HepG2 (cell line): ENCODE results near the gene GFAP. TPM values are rescaled to one million over a fixed set of nuclear protein-coding genes. Genes with fewer than 3 reads are reported as not detected.

Experiments
- AKAP8 ChIP-seq: sonication (generic); formaldehyde crosslinking; IDR thresholded peaks from 2 replicates; pipeline ENCODE4 v1.5.1; 2020; ENCODE audit warnings: mild to moderate bottlenecking, missing genetic modification reagents
- CBX5 ChIP-seq: sonication (generic); formaldehyde crosslinking; IDR thresholded peaks from 2 replicates; pipeline ENCODE4 v1.4.0; 2020; ENCODE audit warnings: missing genetic modification reagents, borderline replicate concordance
- DPF2 ChIP-seq: sonication (generic); formaldehyde crosslinking; IDR thresholded peaks from 2 replicates; pipeline ENCODE4 v1.4.0; 2020; ENCODE audit warnings: mild to moderate bottlenecking, low read depth, missing genetic modification reagents, borderline replicate concordance
- FOXM1 ChIP-seq: sonication (generic); formaldehyde crosslinking; IDR thresholded peaks from 2 replicates; pipeline ENCODE4 v1.5.0; 2020; ENCODE audit warnings: missing genetic modification reagents
- KAT8 ChIP-seq: IDR thresholded peaks from 2 replicates; pipeline ENCODE4 v1.6.1; 2016; ENCODE audit warnings: missing genetic modification reagents, missing compliant biosample characterization
- NR2F6 ChIP-seq, 2 experiments: IDR thresholded peaks; 2 replicates each; pipeline ENCODE4 v1.6.1; 2016; ENCODE audit warnings: antibody characterized with exemption in 1 of 2, mild to moderate bottlenecking in 1 of 2
- RFX1 ChIP-seq: fragments of 450-650 bp; IDR thresholded peaks from 2 replicates; pipeline ENCODE4 v1.6.1; 2017
- RXRA ChIP-seq: sonication (generic); formaldehyde crosslinking; IDR thresholded peaks from 2 replicates; pipeline ENCODE4 v1.5.1; 2020; ENCODE audit warnings: missing genetic modification reagents
- SALL1 ChIP-seq: sonication (generic); formaldehyde crosslinking; IDR thresholded peaks from 2 replicates; pipeline ENCODE4 v1.8.0; 2022; ENCODE audit warnings: mild to moderate bottlenecking, missing genetic modification reagents
- SMC3 ChIP-seq: IDR thresholded peaks from 2 replicates; pipeline ENCODE4 v1.6.1; 2011; ENCODE audit warnings: low read length, improper control_type of control experiment
- SP5 ChIP-seq: IDR thresholded peaks from 2 replicates; pipeline ENCODE4 v1.6.1; 2016; ENCODE audit warnings: low read depth, borderline replicate concordance
- SSRP1 ChIP-seq: IDR thresholded peaks from 2 replicates; pipeline ENCODE4 v1.6.1; 2016; ENCODE audit warnings: control low read depth
- TFAP4 ChIP-seq: sonication (generic); IDR thresholded peaks from 2 replicates; pipeline ENCODE4 v1.6.1; 2016; ENCODE audit warnings: low read depth, borderline replicate concordance
- THAP11 ChIP-seq: IDR thresholded peaks from 2 replicates; pipeline ENCODE4 v1.6.1; 2016; ENCODE audit warnings: missing biosample characterization, missing genetic modification reagents
- ZBTB42 ChIP-seq: sonication (generic); formaldehyde crosslinking; IDR thresholded peaks from 2 replicates; pipeline ENCODE4 v1.5.0; 2020; ENCODE audit warnings: mild to moderate bottlenecking, missing genetic modification reagents
- ZMYM3 ChIP-seq: sonication (generic); formaldehyde crosslinking; IDR thresholded peaks from 2 replicates; pipeline ENCODE4 v1.5.1; 2020; ENCODE audit warnings: mild to moderate bottlenecking, missing genetic modification reagents
- ZNF274 ChIP-seq: sonication (generic); formaldehyde crosslinking; IDR thresholded peaks from 2 replicates; pipeline ENCODE4 v1.5.1; 2020; ENCODE audit warnings: mild to moderate bottlenecking, missing genetic modification reagents
- ZNF276 ChIP-seq: sonication (generic); formaldehyde crosslinking; IDR thresholded peaks from 2 replicates; pipeline ENCODE4 v1.4.0; 2020; ENCODE audit warnings: mild to moderate bottlenecking, low read depth, missing genetic modification reagents
- ZNF296 ChIP-seq: sonication (generic); formaldehyde crosslinking; conservative IDR thresholded peaks from 2 replicates; pipeline ENCODE4 v1.5.0; 2020; ENCODE audit warnings: mild to moderate bottlenecking, missing genetic modification reagents
- ZNF577 ChIP-seq: sonication (generic); formaldehyde crosslinking; IDR thresholded peaks from 2 replicates; pipeline ENCODE4 v1.4.0; 2020; ENCODE audit warnings: mild to moderate bottlenecking, low read depth, missing genetic modification reagents, borderline replicate concordance
- ZNF629 ChIP-seq: sonication (generic); formaldehyde crosslinking; conservative IDR thresholded peaks from 2 replicates; pipeline ENCODE4 v1.5.0; 2020; ENCODE audit warnings: missing genetic modification reagents
- ZNF75D ChIP-seq: sonication (generic); formaldehyde crosslinking; IDR thresholded peaks from 2 replicates; pipeline ENCODE4 v1.8.1; 2023; ENCODE audit warnings: missing genetic modification reagents, mild to moderate bottlenecking, borderline replicate concordance
- ZSCAN30 ChIP-seq: sonication (generic); formaldehyde crosslinking; IDR thresholded peaks from 2 replicates; pipeline ENCODE4 v1.5.0; 2020; ENCODE audit warnings: mild to moderate bottlenecking, missing genetic modification reagents
- polyA plus RNA-seq, 8 experiments: library from polyadenylated mRNA; depleted of rRNA in 3 of 8; stranded (reverse) in 7 of 8; unstranded in 1 of 8; fragments of >200 nt; fragmentation: Illumina TruSeq in 4 of 8; extraction: Trizol in 4 of 8; gene quantifications; 2 replicates each; pipeline versions ENCODE4 v1.2.1 to v1.2.3, GENCODE V29; 2011 to 2016; ENCODE audit warnings: low read depth in 4 of 8, missing spikeins in 1 of 8, mixed read lengths in 1 of 8; ENCODE audit not compliant: insufficient read depth in 1 of 8
- total RNA-seq, 5 experiments: library from RNA; depleted of rRNA; stranded (reverse); fragments of >200 nt; fragmentation: Illumina TruSeq; extraction: Trizol; gene quantifications; 2 replicates each; pipeline ENCODE4 v1.2.3, GENCODE V29; 2016; ENCODE audit warnings: low read depth in 1 of 5
- TF ChIP-seq, protein P1 (sequence below): sonication (generic); formaldehyde crosslinking; IDR thresholded peaks from 2 replicates; pipeline ENCODE4 v1.5.1; 2020; ENCODE audit warnings: missing genetic modification reagents, mild to moderate bottlenecking, borderline replicate concordance
- TF ChIP-seq, protein P2 (sequence below): fragments of 450-650 bp; IDR thresholded peaks from 2 replicates; pipeline ENCODE4 v1.6.1; 2017; ENCODE audit warnings: mild to moderate bottlenecking

The GFAP gene
- total and polyA plus RNA-seq, 2 of the 13 experiments (the other 11 are each of a cell fraction or from before 2014, with no cell fraction given): 0.11 to 0.29 TPM

DNA sequence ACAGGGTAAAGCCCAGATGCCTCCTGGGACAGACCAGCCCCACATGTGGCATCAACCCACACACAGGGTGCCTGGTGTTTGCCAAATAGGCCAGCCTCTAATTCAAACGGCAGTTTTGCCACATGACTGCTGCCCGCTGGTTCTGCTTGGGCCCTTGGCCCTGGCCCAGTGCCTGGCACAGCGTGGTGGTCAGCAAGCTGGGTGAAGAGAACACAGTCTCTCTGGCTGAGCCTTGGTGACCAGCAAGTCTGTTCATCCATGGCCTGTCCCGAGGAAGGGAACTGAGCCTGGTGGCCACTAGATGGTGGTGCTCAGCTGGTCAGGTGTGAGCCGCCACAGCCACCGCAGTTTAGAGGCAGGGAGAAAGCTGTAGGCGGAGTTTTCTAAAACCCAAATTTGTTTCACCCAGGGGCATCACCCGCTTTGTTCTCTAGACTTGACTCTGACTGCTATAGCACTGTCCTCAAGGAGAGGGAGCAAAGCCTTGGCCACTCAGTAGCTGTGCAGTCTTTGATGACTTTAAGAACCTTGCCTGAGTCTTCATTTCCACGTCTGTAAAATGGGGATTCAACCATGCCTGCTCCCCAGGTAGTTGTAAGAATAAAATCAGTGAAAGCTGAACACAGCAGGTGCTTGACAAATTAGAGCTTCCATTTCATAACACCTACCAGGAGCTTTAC, 4.7 kb upstream of the GFAP start (continued):
- TF ChIP-seq, protein P1, sequence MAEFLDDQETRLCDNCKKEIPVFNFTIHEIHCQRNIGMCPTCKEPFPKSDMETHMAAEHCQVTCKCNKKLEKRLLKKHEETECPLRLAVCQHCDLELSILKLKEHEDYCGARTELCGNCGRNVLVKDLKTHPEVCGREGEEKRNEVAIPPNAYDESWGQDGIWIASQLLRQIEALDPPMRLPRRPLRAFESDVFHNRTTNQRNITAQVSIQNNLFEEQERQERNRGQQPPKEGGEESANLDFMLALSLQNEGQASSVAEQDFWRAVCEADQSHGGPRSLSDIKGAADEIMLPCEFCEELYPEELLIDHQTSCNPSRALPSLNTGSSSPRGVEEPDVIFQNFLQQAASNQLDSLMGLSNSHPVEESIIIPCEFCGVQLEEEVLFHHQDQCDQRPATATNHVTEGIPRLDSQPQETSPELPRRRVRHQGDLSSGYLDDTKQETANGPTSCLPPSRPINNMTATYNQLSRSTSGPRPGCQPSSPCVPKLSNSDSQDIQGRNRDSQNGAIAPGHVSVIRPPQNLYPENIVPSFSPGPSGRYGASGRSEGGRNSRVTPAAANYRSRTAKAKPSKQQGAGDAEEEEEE: no peak
- peak; percentile 53; the same call in 1 of the 2 replicates for TF ChIP-seq SALL1
- peak; percentile 82 for TF ChIP-seq SMC3
- no peak for TF ChIP-seq RFX1
- no peak for TF ChIP-seq ZNF577 (CRISPR knock-in tag)
- TF ChIP-seq KAT8 (CRISPR knock-in tag): no peak
- TF ChIP-seq ZNF296: no peak
- peak; percentile 46; the same call in 1 of the 2 replicates for TF ChIP-seq THAP11
- TF ChIP-seq ZNF75D (CRISPR knock-in tag): no peak
- no peak; the same call in 1 of the 2 replicates for TF ChIP-seq SP5 (CRISPR knock-in tag)
- TF ChIP-seq TFAP4: peak; percentile 42; the same call in 1 of the 2 replicates
- TF ChIP-seq, protein P2, sequence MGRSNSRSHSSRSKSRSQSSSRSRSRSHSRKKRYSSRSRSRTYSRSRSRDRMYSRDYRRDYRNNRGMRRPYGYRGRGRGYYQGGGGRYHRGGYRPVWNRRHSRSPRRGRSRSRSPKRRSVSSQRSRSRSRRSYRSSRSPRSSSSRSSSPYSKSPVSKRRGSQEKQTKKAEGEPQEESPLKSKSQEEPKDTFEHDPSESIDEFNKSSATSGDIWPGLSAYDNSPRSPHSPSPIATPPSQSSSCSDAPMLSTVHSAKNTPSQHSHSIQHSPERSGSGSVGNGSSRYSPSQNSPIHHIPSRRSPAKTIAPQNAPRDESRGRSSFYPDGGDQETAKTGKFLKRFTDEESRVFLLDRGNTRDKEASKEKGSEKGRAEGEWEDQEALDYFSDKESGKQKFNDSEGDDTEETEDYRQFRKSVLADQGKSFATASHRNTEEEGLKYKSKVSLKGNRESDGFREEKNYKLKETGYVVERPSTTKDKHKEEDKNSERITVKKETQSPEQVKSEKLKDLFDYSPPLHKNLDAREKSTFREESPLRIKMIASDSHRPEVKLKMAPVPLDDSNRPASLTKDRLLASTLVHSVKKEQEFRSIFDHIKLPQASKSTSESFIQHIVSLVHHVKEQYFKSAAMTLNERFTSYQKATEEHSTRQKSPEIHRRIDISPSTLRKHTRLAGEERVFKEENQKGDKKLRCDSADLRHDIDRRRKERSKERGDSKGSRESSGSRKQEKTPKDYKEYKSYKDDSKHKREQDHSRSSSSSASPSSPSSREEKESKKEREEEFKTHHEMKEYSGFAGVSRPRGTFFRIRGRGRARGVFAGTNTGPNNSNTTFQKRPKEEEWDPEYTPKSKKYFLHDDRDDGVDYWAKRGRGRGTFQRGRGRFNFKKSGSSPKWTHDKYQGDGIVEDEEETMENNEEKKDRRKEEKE: no peak
- 0 out of 2 replicates have a peak, but pooled peaks have one; percentile 54 for TF ChIP-seq CBX5 (CRISPR knock-in tag)
- peak; percentile 92 for TF ChIP-seq ZNF629 (CRISPR knock-in tag)
- TF ChIP-seq ZSCAN30 (CRISPR knock-in tag): no peak
- no peak for TF ChIP-seq ZNF276 (CRISPR knock-in tag)
- TF ChIP-seq SSRP1 (CRISPR knock-in tag): 0 out of 2 replicates have a peak, but pooled peaks have one; percentile 36
- peak; percentile 22 for TF ChIP-seq RXRA (CRISPR knock-in tag)
- TF ChIP-seq ZNF274 (CRISPR knock-in tag): no peak; the same call in 1 of the 2 replicates
- TF ChIP-seq FOXM1: no peak
- no peak for TF ChIP-seq DPF2 (CRISPR knock-in tag)
- no peak for TF ChIP-seq NR2F6 (IDR thresholded peaks at IDR 0.05)
- peak; percentile 18; the same call in 1 of the 2 replicates for TF ChIP-seq NR2F6 (CRISPR knock-in tag; IDR thresholded peaks at IDR 0.05)
- TF ChIP-seq ZMYM3 (CRISPR knock-in tag): peak; percentile 69; the same call in 1 of the 2 replicates
- 0 out of 2 replicates have a peak, but pooled peaks have one; percentile 28 for TF ChIP-seq AKAP8 (CRISPR knock-in tag)
- TF ChIP-seq ZBTB42: no peak
